Measurements from ENCODE around the gene MOK. TPM values are rescaled to one million over a fixed set of nuclear protein-coding genes. Genes with fewer than 3 reads are reported as not detected.

Gene MOK
- total RNA-seq, 1 experiment from 2014 or later = 2.0 TPM

GRCh38 chr14:102181187-102181586, 123.8 kb downstream of the MOK start (continued):
- TF ChIP-seq ERG (CRISPR knock-in tag; IDR thresholded peaks at IDR 0.05) (no peak), ATF1 (CRISPR knock-in tag; IDR thresholded peaks at IDR 0.05) (no peak), NR3C1 (CRISPR knock-in tag; conservative IDR thresholded peaks at IDR 0.05; ENCODE audit: low read depth) (no peak), FOXK1 (CRISPR knock-in tag; IDR thresholded peaks at IDR 0.05) (no peak), CBFB (CRISPR knock-in tag; IDR thresholded peaks at IDR 0.05; ENCODE audit: low read depth) (no peak), ATF6 (CRISPR knock-in tag; IDR thresholded peaks at IDR 0.05) (no peak)

- POLR2A ChIA-PET = interaction anchor here (0.6 kb wide), 1 partner anchor 93 kb away, joined by 3 read pairs; no protein-coding TSS in a partner anchor
- ATAC-seq = no peak
- H3K36me3 Mint-ChIP-seq = no peaks in the 10 kb centered on the region
- no peak overlapping the region for H3K4me3 Mint-ChIP-seq
- peaks cover 30% of the 10 kb centered on the region for H3K4me1 Mint-ChIP-seq
- H3K27ac Mint-ChIP-seq = peak overlapping the region; percentile 83
- no peak for DNase-seq (ENCODE audit: low spot score)
- CTCF ChIA-PET = interaction anchor here (2.0 kb wide), 1 partner anchor 84 kb away, joined by 6 read pairs; no protein-coding TSS in a partner anchor
- no peaks in the 10 kb centered on the region for H3K27me3 Mint-ChIP-seq (ENCODE audit: low read depth)
- no peak for TF ChIP-seq SP1 (CRISPR knock-in tag; conservative IDR thresholded peaks at IDR 0.05)
- TF ChIP-seq NR3C1 (CRISPR knock-in tag; conservative IDR thresholded peaks at IDR 0.05; ENCODE audit: low read depth) = no peak
- TF ChIP-seq PRRX2 (CRISPR knock-in tag; IDR thresholded peaks at IDR 0.05) = no peak
- TF ChIP-seq SMAD3 (CRISPR knock-in tag; IDR thresholded peaks at IDR 0.05; ENCODE audit: borderline replicate concordance) = no peak
- no peak for TF ChIP-seq ZNF263 (CRISPR knock-in tag; IDR thresholded peaks at IDR 0.05; ENCODE audit: low read depth)
- TF ChIP-seq ZNF425 (CRISPR knock-in tag; conservative IDR thresholded peaks at IDR 0.05) = no peak
- no peak for TF ChIP-seq ERG (CRISPR knock-in tag; IDR thresholded peaks at IDR 0.05)
- TF ChIP-seq KAT7 (CRISPR knock-in tag; IDR thresholded peaks at IDR 0.05; ENCODE audit: borderline replicate concordance) = no peak
- H3K9me3 Mint-ChIP-seq = no peaks in the 10 kb centered on the region
Observed at GRCh38 chr14:102180248-102180998, 124.5 kb downstream of the MOK start.

Other genes with a start within 250 kb of the MOK start
- gene HSP90AA1, start 218.1 kb downstream of the MOK start, total RNA-seq (2021) = 808 to 842 TPM (median 832 TPM) in 3 replicates
- gene WDR20, start 165.3 kb downstream of the MOK start, total RNA-seq (2021) = 25.6 to 27.5 TPM (median 25.9 TPM) in 3 replicates
- gene ZNF839, start 14.6 kb upstream of the MOK start, total RNA-seq (2021) = 15.1 to 16.6 TPM (median 15.2 TPM) in 3 replicates
- 38.3 to 43.8 TPM (median 39.5 TPM) in 3 replicates for gene CINP, start 57.7 kb upstream of the MOK start, total RNA-seq (2021)
- 19.8 to 25.0 TPM (median 21.3 TPM) in 3 replicates for gene TECPR2, start 57.8 kb upstream of the MOK start, total RNA-seq (2021)
- gene ANKRD9, start 204.6 kb upstream of the MOK start, total RNA-seq (2021) = 55.6 to 63.8 TPM (median 56.6 TPM) in 3 replicates

All from WTC11 (cell line).